Esophagus muscularis mucosa (tissue), 4 donors: Measurements from ENCODE around the gene NEMP2.

ENCODE experiments used
- CTCF ChIP-seq, 3 experiments: fragments of 200-600 bp in 2 of 3; fragments of 450-650 bp in 1 of 3; sonication (generic) in 2 of 3; IDR thresholded peaks; one replicate each; pipeline ENCODE4 v1.5.1; 2017 to 2019; ENCODE audit warnings: antibody characterized with exemption in 3 of 3, mild to moderate bottlenecking in 2 of 3, moderate library complexity in 1 of 3
- EP300 ChIP-seq: sonication (generic); formaldehyde crosslinking; IDR thresholded peaks from one replicate; pipeline ENCODE4 v1.6.1; 2017; ENCODE audit warnings: antibody characterized with exemption
- POLR2A ChIP-seq: fragments of 450-650 bp; IDR thresholded peaks from one replicate; pipeline ENCODE4 v1.6.1; 2017; ENCODE audit warnings: antibody characterized with exemption, moderate library complexity, mild to moderate bottlenecking, low read depth

- TF ChIP-seq POLR2A (no peak), CTCF (IDR thresholded peaks at IDR 0.05) (no peak), EP300 (no peak)
Observed at GRCh38 chr2:190546734-190547133, 12.2 kb upstream of the NEMP2 start.
